ENCODE measurements around the gene KRTAP10-12.

KRTAP10-12 gene

GRCh38 chr21:44734026-44734745 lies 37.2 kb downstream of the KRTAP10-12 start:
- DNase-seq (ENCODE audit: low read depth), result no peak

- DNase-seq (ENCODE audit: low read depth), result no peak
Measured at GRCh38 chr21:44734841-44735240, 37.9 kb downstream of the KRTAP10-12 start.

- DNase-seq (ENCODE audit: low read depth), result no peak
Measured at GRCh38 chr21:44735821-44736220, 38.8 kb downstream of the KRTAP10-12 start.

- DNase-seq (ENCODE audit: low read depth), result no peak
Measured at GRCh38 chr21:44736291-44737004, 39.5 kb downstream of the KRTAP10-12 start.

- DNase-seq (ENCODE audit: low read depth), result no peak
Measured at GRCh38 chr21:44737706-44738354, 40.9 kb downstream of the KRTAP10-12 start.

- DNase-seq (ENCODE audit: low read depth), result no peak
Measured at GRCh38 chr21:44738621-44739020, 41.6 kb downstream of the KRTAP10-12 start.

- no peak for DNase-seq (ENCODE audit: low read depth)
Measured at GRCh38 chr21:44739316-44739715, 42.3 kb downstream of the KRTAP10-12 start.

- no peak for DNase-seq (ENCODE audit: low read depth)
Measured at GRCh38 chr21:44740742-44741141, 43.8 kb downstream of the KRTAP10-12 start.

- DNase-seq (ENCODE audit: low read depth), result no peak
Measured at GRCh38 chr21:44741921-44742320, 44.9 kb downstream of the KRTAP10-12 start.

GRCh38 chr21:44742418-44743153 lies 45.6 kb downstream of the KRTAP10-12 start:
- DNase-seq (ENCODE audit: low read depth), result no peak
